Cardiac septum (tissue), 1 donor: ENCODE data around the gene FBXW12. TPM values are rescaled to one million over a fixed set of nuclear protein-coding genes. Genes with fewer than 3 reads are reported as not detected.
A peak's percentile ranks its signal among the peaks of the same experiment; 100 is the strongest.
"Not testable (repeated sequence)": the region's sequence is repeated elsewhere in the genome, so short reads cannot be mapped to it uniquely, and the experiment has no call there.

ENCODE experiments used
- DNase-seq: peaks from one replicate; pipeline ENCODE4 v3.0.0-alpha.2; 2020; ENCODE audit warnings: low spot score
- intact Hi-C: fragments of 100-400 bp; cut with DNase I; formaldehyde crosslinking; loops from one replicate; pipeline ENCODE4 v1.14.0; 2022
- long read RNA-seq: library from polyadenylated mRNA; unstranded; transcript quantifications from one replicate; pipeline ENCODE4 v2.0.0, GENCODE V29; 2021
- total RNA-seq: library from RNA; stranded (reverse); fragmentation: NEBNext Ultra II Directional; extraction: Animal tissue kit (Norgen Biotek cat#: 25700); gene quantifications from one replicate; pipeline ENCODE4 v1.2.1, GENCODE V29; 2021
- donor health status: DM: no; HTN: no; CAD: no.

FBXW12 gene
- not detected for total RNA-seq
- long read RNA-seq = 0 reads

- no peak for DNase-seq
- intact Hi-C loops = no loop called here
Observed at GRCh38 chr3:48371651-48372376, at the start of gene FBXW12. TSS of gene FBXW12 (plus strand) at chr3:48372219. CDS start at chr3:48372768, 549 bp downstream.

- intact Hi-C loops, DNase-seq: not testable (repeated sequence)
Observed at GRCh38 chr3:48331706-48332435, 40.1 kb upstream of the FBXW12 start.

- DNase-seq, intact Hi-C loops: not testable (repeated sequence)
Observed at GRCh38 chr3:48333346-48334245, 38.4 kb upstream of the FBXW12 start, which contains the start of gene SPINK8. TSS of gene SPINK8 (minus strand) at chr3:48333661. CDS start at chr3:48328341, 5,320 bp downstream.

- no peak for DNase-seq
- intact Hi-C loops = no loop called here
Observed at GRCh38 chr3:48334605-48335004, 37.4 kb upstream of the FBXW12 start.

GRCh38 chr3:48335286-48335685 lies 36.7 kb upstream of the FBXW12 start:
- peak; percentile 83 for DNase-seq
- intact Hi-C loops = not testable (repeated sequence)

- intact Hi-C loops, DNase-seq: not testable (repeated sequence)
Observed at GRCh38 chr3:48337536-48337935, 34.5 kb upstream of the FBXW12 start.

GRCh38 chr3:48338635-48339034 lies 33.4 kb upstream of the FBXW12 start:
- no peak for DNase-seq
- intact Hi-C loops = no loop called here

GRCh38 chr3:48343432-48343831 lies 28.6 kb upstream of the FBXW12 start:
- intact Hi-C loops = no loop called here
- DNase-seq = no peak

GRCh38 chr3:48344867-48345507 lies 27.0 kb upstream of the FBXW12 start:
- no peak for DNase-seq
- intact Hi-C loops = no loop called here

GRCh38 chr3:48345946-48346572 lies 26.0 kb upstream of the FBXW12 start:
- intact Hi-C loops = no loop called here

GRCh38 chr3:48347500-48347899 lies 24.5 kb upstream of the FBXW12 start:
- DNase-seq = no peak
- intact Hi-C loops = no loop called here

More at GRCh38 chr3:48345946-48346572, 26.0 kb upstream of the FBXW12 start:
- DNase-seq = no peak

- no peak for DNase-seq
- intact Hi-C loops = no loop called here
Observed at GRCh38 chr3:48352546-48352945, 19.5 kb upstream of the FBXW12 start.

GRCh38 chr3:48353987-48354386 lies 18.0 kb upstream of the FBXW12 start:
- no peak for DNase-seq
- intact Hi-C loops = no loop called here

- intact Hi-C loops = no loop called here
- no peak for DNase-seq
Observed at GRCh38 chr3:48356419-48356818, 15.6 kb upstream of the FBXW12 start.

- DNase-seq = no peak
- intact Hi-C loops = no loop called here
Observed at GRCh38 chr3:48361928-48362327, 10.1 kb upstream of the FBXW12 start.

GRCh38 chr3:48364840-48365239 lies 7.2 kb upstream of the FBXW12 start:
- no peak for DNase-seq
- intact Hi-C loops = no loop called here

- intact Hi-C loops = no loop called here
- DNase-seq = no peak
Observed at GRCh38 chr3:48367201-48367600, 4.8 kb upstream of the FBXW12 start.

GRCh38 chr3:48369693-48370332 lies 2.2 kb upstream of the FBXW12 start:
- no peak for DNase-seq
- intact Hi-C loops = no loop called here

GRCh38 chr3:48370333-48370713 lies 1.7 kb upstream of the FBXW12 start:
- intact Hi-C loops = no loop called here
- DNase-seq = no peak
